Skin epidermis (tissue), 12 donors: ENCODE measurements around the gene IQSEC3.
"Not testable (repeated sequence)": the region's sequence is repeated elsewhere in the genome, so short reads cannot be mapped to it uniquely, and the experiment has no call there.

Experiments used
- H3K27ac ChIP-seq, 21 experiments: fragments of 200-600 bp; sonication (generic) in 11 of 21; one replicate each; pipeline ENCODE4 v1.5.0; 2020; ENCODE audit warnings: mild to moderate bottlenecking in 3 of 21, inconsistent platforms in 2 of 21, moderate library complexity in 2 of 21
- H3K4me3 ChIP-seq, 7 experiments: fragments of 200-600 bp; sonication (generic) in 2 of 7; one replicate each; pipeline ENCODE4 v1.5.0; 2020; ENCODE audit warnings: inconsistent platforms in 2 of 7, mild to moderate bottlenecking in 2 of 7, moderate library complexity in 1 of 7

IQSEC3 gene

DNA sequence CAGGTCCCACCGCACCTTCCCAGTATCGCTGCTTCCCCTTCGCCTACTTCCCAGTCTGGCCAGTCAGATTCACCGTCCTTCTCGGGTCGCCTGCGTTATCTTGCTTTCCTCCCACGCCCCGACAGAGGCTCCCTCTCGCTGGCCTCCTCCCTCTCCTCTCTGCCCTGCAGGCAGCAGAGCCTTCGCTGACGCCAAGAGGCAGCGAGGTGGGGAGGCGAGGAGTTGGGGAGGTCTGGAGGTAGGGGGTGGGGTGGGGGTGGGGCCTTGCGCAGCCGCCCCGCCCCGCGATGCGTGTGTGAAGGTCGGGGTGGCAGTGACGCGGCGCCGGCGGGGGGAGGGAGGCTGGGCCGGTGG, at the start of gene IQSEC3:
TSS of gene IQSEC3 (plus strand) at position 340 of the 354 bp plus-strand sequence. CDS start 116 bp downstream, outside the sequence.
- not testable (repeated sequence) for H3K4me3 ChIP-seq, H3K27ac ChIP-seq

DNA sequence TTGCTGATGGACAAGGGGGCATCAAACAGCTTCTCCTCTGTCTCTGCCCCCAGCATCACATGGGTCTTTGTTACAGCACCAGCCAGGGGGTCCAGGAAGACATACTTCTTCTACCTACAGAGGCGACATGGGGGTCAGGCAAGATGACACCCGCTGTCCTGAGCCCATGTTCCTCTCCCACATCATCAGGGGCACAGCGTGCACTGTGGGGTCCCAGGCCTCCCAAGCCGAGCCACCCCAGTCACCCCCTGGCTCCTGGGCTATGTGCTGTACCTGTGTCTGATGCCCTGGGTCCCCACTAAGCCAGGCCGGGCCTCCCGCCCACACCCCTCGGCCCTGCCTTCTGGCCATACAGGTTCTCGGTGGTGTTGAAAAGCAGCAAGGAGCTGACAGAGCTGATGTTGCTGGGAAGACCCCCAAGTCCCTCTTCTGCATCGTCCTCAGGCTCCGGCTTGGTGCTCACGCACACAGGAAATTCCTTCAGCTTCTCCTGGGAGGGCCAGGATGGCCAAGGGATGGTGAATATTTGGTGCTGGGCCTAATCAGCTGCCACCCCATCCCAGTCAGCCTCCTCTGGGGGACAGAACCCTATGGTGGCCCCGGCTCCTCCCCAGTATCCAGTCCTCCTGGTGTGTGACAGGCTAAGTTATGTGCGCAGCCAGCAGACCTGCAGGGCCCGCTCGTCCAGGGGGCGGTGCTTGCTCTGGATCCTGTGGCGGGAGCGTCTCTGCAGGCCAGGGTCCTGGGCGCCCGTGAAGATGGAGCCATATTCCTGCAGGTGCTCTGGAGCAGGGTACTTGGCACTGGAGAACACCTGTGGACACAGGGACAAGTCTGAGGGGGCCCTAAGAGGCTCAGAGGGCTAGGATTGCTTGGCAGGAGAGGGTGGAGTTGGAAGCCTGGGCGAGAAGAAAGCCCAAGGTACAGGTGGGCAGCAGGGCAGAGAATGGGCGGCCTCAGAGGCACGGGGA, 48.9 kb upstream of the IQSEC3 start:
- not testable (repeated sequence) for H3K27ac ChIP-seq, H3K4me3 ChIP-seq

DNA sequence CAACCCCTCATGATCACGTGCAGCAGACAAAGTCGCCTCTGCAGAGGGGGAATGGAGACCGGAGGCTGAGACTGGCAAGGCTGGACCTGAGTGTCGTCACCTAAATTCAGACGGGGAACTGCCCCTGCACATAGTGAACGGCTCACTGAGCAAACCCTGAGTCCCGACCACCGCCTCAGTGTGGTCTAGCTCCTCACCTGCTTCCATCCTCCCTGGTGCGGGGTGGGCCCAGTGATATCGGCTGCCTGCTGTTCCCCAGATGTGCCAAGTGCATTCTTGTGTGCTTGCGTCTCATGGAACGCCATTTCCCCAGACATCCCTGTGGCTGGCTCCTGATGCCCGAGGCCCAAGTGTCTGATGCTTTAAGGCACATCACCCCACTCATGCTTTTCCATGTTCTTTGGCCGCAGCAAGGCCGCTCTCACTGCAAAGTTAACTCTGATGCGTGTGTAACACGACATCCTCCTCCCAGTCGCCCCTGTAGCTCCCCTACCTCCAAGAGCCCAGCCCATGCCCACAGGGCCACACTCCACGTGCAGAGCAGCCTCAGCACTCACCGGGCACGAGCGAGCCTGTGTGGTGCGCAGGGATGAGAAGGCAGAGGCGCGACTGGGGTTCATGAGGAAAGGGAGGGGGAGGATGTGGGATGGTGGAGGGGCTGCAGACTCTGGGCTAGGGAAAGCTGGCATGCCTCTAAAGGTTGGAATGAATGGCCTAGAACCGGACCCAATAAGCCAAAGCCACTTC, 47.6 kb upstream of the IQSEC3 start:
- not testable (repeated sequence) for H3K4me3 ChIP-seq, H3K27ac ChIP-seq

DNA sequence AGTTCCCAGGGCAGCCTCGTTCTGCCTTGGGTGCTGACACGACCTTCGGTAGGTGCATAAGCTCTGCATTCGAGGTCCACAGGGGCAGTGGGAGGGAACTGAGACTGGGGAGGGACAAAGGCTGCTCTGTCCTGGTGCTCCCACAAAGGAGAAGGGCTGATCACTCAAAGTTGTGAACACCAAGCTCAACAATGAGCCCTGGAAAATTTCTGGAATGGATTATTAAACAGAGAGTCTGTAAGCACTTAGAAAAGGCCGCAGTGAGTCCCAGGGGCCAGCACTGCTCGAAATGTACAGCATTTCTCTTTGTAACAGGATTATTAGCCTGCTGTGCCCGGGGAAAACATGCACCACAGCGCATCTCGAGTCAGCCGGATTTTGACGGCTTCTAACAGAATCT, 46.7 kb upstream of the IQSEC3 start:
- H3K4me3 ChIP-seq, H3K27ac ChIP-seq: not testable (repeated sequence)

DNA sequence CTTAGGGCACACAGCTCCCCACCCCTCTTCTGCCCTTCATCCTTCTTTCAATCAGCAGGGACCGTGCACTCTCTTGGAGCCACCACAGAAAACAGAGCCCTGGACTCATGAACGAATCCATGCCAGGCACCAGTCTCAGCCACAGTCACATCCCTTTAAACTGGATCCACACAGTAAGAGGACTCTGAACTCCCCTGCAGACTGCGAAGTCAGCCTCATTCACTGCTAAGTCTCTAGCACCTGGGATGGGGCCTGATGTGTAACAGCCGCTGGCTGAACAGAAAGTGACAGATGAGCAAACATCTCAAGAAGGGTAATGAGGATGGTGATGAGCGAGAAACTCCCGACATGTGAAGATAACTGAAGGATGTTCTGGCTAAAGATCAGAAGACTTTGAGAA, 45.8 kb upstream of the IQSEC3 start:
- Histone ChIP-seq H3K27ac (no peak overlapping the region), H3K4me3 (no peak overlapping the region)

DNA sequence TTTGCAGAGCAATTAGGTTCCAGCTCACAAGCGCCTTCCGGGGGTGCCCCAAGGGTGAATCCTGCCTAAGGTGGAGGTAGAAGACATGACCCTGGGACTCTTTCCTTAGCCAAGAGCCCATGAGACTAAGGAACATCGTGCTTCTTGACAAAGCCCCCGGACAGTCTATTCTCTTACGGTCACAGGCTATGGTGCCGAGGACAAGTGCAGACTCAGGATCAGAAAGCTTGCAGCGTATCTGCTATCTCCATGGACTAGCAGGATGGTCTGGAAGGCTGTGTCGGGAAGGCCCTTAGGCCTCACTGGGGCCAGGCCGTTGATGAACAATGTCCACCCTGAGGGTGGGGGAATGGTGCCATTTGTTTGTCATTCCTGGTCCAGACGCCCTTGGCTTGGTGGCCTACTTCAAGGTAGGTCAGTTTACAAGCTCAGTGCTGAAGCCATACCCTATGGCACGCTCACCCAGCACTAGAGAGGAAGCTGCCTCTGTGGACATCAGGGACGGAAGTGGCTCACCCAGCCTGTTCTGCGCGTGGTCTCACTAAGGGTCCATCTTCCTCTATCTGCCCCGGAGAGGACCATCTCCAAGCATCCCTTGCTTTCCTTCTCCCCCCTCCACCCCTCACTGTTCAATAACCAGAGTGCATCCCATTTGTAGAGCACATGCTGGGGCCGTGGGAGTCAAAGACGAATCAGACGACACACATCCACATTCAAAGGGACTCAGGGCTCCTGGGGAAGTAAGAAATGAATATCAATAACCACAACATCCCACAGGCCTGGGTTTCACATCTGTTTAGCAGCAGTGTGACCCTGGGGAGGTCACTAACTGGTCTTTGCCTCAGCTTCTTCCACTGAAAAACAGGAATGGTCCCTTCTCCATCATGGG, 45.0 kb upstream of the IQSEC3 start:
- Histone ChIP-seq H3K27ac (no peak overlapping the region), H3K4me3 (no peak overlapping the region)

DNA sequence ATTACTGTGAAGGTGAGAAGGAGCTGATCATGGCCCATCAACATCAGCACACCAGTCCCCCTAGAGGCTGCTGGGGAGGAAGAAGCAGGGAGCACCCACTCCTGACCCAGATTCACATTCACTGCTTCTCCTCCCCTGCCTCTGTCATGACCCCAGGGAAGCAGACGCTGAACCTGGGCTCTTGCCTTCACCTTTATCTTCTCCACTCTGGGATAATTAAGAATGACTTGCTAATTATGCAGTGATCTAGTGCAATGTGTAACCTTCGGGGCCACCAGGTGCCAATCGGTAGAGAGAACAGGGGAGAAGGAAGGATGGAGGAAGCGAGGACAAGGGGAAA, 44.4 kb upstream of the IQSEC3 start:
- no peak overlapping the region for H3K27ac ChIP-seq
- no peak overlapping the region for H3K4me3 ChIP-seq

DNA sequence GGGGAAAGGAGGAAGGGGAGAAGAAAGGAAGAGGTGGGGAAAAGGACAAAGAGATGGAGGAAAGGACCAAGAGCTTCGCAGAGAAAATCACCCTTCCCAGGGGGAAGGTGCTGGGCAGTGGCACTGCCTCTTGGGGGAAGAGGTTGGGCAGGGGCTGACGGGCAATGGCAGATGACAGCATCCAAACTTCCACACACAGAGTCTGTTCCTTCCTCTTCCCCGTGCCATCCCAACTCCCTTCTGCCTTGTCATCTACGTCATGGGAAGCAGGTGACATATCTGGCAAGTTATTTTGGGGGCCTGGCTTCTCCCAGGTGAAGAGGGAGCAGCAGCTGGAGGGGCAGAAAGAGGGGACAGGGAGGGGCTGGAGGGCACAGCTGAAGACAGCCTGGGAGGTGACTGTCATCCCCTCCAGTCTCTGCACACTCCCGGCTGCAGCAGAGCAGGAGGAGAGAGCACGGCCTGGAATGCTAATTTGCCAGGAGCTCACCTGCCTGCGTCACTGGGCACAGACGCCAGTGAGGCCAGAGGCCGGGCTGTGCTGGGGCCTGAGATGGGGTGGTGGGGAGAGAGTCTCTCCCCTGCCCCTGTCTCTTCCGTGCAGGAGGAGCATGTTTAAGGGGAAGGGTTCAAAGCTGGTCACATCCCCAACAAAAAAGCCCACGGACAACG, 43.9 kb upstream of the IQSEC3 start:
- Histone ChIP-seq H3K4me3 (no peak overlapping the region), H3K27ac (no peak overlapping the region)

DNA sequence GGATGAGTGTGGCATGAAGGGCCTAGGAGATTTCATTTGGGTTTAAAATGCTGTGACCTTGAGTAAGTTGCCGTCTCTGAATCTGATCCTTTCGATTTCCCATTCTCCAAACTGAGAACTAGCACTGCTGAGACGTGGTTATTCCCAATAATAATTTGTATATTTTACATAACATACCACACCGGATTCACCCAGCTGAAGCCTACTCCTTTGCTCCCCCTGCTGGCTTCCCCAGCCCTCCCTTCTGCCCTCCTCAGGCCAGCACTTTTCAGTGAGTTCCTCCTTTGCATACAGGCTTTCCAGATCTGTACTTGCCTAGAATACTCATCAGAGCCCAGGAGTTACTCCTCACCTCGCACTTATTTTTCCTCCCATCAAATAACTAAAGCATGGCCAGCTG, 38.7 kb upstream of the IQSEC3 start:
- not testable (repeated sequence) for H3K27ac ChIP-seq, H3K4me3 ChIP-seq

DNA sequence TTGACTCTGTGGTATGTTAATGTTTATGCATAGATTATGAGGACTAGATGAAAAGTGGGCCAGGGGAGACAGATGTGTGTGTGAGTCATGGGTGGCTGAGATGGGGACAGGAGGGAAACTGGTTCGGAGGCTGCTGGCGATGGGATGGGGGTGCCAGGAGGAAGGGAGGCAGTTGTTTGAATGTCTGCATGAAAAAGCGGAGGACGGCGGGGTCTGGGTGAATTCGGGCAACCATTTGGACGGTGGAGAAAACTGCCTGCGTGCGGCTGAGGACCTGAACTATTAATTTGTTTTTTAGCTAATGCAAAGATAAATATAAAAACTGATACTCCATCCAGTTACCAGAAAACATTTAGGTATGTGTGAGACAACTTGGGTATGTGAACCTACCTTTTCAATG, 27.8 kb upstream of the IQSEC3 start:
- H3K4me3 ChIP-seq = not testable (repeated sequence)

DNA sequence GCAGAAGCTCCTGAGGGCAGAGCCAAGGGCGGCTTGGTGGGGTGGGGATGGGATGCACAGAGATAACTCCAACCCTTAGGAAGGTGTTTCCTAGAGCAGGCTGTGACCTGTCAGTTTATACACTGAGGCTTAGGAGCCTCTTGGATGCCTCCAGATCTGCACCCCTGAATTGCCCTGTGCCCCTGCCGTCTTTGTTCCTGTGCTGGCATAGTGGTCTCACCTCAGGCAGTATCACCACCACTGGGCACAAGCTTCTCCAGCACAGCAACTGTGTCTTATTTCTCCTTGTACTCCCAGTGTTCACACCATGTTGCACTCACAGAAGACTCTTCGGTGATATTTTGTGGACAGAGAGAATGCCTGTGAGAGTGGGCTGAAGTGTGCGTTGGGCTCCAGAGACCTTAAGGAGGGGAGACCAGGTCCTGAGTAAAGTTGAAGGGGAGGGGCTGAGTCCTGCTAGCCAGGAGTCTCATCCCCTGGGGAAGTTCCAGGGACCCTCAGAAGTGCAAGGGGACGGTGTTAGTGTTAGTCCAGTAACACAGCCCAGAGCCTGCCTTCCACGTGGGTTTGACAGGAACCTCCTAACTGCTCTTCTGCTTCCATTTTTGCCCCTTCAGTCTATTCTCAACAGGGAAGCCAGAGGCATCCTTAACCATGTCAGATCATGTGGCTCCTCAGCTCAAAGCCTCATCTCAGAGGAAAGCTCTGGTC, 26.9 kb upstream of the IQSEC3 start:
- H3K4me3 ChIP-seq, H3K27ac ChIP-seq: not testable (repeated sequence)

More for the DNA sequence above, 27.8 kb upstream of the IQSEC3 start:
- not testable (repeated sequence) for H3K27ac ChIP-seq

DNA sequence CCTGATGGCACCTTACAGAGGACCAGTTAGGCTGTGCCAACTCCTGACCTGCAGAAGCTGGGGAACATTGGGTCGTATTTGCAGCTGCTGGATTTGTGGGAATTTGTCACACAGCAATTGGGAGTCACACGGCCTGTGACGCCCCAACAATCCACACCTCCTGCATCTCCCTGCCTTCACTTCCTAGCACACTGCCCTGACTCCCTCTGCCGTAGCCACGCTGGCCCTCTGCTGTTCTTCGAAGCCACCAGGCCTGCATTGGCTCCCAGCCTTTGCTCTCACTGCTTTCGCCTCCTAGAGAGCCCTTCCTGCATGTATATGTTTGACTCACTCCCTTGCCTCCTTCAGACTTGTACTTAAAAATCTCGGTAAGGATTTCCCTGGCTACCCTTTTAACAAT, 22.2 kb upstream of the IQSEC3 start:
- H3K27ac ChIP-seq, H3K4me3 ChIP-seq: not testable (repeated sequence)

DNA sequence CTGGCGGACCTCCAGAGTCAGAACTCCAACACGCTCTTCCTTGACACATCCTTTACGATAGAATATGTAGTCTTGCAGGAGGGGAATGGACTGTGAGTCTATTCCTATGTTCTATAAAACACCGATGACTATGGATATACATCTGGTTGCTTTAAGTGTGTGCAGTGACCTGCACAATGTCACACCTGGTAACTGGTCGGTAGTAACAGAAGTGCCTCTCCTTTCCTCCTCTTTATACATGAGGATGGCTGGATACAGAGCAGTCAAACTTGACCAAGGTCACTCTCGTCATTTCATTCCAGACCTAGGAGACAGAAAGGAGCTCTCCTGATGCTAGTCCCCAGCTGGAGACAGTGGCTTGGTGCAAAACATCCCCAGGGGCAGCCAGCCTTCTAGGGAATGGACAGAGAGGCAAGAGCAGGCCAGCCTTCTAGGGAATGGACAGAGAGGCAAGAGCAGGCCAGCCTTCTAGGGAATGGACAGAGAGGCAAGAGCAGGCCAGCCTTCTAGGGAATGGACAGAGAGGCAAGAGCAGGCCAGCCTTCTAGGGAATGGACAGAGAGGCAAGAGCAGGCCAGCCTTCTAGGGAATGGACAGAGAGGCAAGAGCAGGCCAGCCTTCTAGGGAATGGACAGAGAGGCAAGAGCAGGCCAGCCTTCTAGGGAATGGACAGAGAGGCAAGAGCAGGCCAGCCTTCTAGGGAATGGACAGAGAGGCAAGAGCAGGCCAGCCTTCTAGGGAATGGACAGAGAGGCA, 21.2 kb upstream of the IQSEC3 start:
- H3K27ac ChIP-seq, H3K4me3 ChIP-seq: not testable (repeated sequence)

DNA sequence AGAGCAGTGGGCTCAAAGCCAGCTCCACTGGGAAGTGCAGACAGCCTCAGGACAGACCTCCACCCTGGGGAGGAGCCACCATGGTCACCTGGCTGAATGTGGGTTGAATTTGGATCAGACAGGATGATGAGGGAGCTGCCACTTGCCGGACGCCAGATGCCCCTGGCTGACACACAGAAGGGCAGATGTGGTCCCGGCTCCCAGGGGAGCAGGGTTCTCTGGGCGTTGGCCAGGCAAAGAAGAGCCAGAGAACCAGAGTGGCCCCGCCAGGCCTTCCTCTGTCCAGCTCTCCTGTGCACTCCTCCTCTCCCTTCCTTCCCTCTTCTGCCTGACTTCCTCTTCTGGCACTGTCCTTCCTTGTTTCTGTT, 20.6 kb upstream of the IQSEC3 start:
- not testable (repeated sequence) for H3K27ac ChIP-seq, H3K4me3 ChIP-seq

DNA sequence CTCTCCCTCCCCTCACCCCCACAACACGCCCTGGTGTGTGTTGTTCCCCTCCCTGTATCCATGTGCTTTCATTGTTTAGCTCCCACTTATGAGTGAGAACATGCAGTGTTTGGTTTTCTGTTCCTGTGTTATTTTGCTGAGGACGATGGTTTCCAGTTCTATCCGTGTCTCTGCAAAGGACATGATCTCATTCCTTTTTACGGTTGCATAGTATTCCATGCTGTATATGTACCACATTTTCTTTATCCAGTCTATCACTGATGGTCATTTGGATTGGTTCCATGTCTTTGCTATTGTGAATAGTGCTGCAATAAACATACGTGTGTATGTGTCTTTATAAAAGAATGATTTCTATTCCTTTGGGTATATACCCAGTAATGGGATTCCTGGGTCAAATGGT, 20.0 kb upstream of the IQSEC3 start:
- not testable (repeated sequence) for H3K27ac ChIP-seq, H3K4me3 ChIP-seq

DNA sequence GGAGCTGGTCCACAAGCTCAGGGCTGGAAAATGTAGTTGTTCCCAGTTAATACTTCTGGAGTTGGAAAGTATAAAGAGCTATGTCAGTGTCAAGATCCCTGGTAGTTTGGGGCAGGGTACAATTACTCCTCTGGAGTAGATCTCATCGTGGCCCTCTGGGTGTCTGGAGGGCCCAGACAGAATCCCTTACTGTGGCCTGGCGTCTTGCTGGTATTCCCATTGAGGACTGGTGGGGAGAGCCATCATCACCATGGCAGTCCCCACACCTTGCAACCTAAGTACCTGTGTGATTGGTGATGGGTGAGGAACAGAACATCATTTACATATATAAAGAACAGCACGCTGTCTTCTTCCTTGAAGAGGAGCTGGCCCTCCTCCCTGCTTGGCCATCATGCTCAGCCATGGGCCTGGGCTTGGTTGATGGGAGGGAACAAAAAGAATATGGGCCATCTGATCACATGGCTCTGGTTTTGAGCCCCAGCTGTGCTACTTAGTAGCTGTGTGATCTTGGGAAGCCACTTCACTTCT, 18.8 kb upstream of the IQSEC3 start:
- not testable (repeated sequence) for H3K27ac ChIP-seq, H3K4me3 ChIP-seq

DNA sequence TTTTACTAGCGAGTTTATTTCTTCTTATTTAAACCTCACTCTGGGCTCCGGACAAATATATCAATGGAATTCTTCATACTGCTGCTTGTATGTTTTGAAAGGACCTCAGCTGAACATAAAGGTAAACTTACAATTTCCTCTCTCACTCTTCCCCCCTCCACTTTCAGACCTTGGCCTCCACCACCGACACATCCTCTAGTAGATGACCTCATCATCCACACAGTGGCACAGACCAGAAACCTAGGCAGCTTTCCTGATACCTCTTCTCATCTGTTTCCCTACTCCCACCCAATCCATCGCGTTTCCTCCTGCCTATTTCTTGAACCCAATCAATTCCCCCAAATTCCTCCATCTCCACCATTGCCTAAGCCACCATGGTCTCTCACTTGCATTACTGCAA, 17.4 kb upstream of the IQSEC3 start:
- not testable (repeated sequence) for H3K4me3 ChIP-seq, H3K27ac ChIP-seq

DNA sequence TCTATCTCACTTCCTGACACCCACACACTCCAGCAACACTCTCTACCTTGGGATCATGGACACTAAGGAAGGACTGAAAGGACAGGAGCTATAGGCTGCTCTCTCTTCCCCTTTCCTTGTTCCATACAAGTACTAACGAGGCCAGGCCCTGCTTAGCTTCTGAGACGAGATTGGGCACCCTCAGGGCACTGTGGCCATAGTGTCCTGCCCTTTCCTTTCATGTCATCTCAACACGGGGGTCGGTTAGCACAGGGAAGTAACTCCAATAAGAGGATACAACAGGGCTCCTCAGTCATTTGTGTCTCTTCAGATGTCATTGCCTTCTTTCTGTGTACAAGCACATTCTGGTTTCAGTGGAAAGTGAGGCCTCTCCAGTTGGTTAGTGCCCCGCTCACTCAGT, 15.5 kb upstream of the IQSEC3 start:
- H3K4me3 ChIP-seq, H3K27ac ChIP-seq: not testable (repeated sequence)
